ENCODE measurements around the gene RPLP2.

The RPLP2 gene

GRCh38 chr11:826836-827145, 17.0 kb downstream of the RPLP2 start:
- DNase-seq, result no peak

GRCh38 chr11:827146-827896, 17.6 kb downstream of the RPLP2 start:
- DNase-seq, result no peak

GRCh38 chr11:827897-828192, 18.1 kb downstream of the RPLP2 start, which contains the start of gene CRACR2B:
TSS of gene CRACR2B (plus strand) at chr11:827919. CDS start at chr11:828608, 689 bp downstream.
- DNase-seq, result no peak

GRCh38 chr11:828506-829175, 18.9 kb downstream of the RPLP2 start:
- no peak for DNase-seq

- DNase-seq, result no peak
These were observed 19.5 kb downstream of the RPLP2 start for GRCh38 chr11:829176-829846.

GRCh38 chr11:829847-830294, 20.1 kb downstream of the RPLP2 start:
- no peak for DNase-seq

- DNase-seq, result no peak
These were observed 20.7 kb downstream of the RPLP2 start for GRCh38 chr11:830295-831117.

GRCh38 chr11:831118-831864, 21.5 kb downstream of the RPLP2 start:
- DNase-seq, result no peak

GRCh38 chr11:831961-832528, 22.3 kb downstream of the RPLP2 start:
- DNase-seq, result no peak

- no peak for DNase-seq
These were observed 22.9 kb downstream of the RPLP2 start, which contains the start of gene CD151 for GRCh38 chr11:832529-833113. TSS of gene CD151 (plus strand) at chr11:832952. CDS start at chr11:836070, 3,118 bp downstream.

GRCh38 chr11:833114-833791, 23.5 kb downstream of the RPLP2 start:
- no peak for DNase-seq

- DNase-seq, result no peak
These were observed 24.1 kb downstream of the RPLP2 start for GRCh38 chr11:833849-834311.

GRCh38 chr11:834371-835316, 24.9 kb downstream of the RPLP2 start:
- no peak for DNase-seq

GRCh38 chr11:836274-836673, 26.5 kb downstream of the RPLP2 start:
- DNase-seq, result no peak

GRCh38 chr11:836700-837099, 26.9 kb downstream of the RPLP2 start:
- no peak for DNase-seq

- DNase-seq, result no peak
These were observed 27.6 kb downstream of the RPLP2 start for GRCh38 chr11:837189-837989.

- DNase-seq, result no peak
These were observed 28.2 kb downstream of the RPLP2 start for GRCh38 chr11:837990-838307.

- no peak for DNase-seq
These were observed 28.9 kb downstream of the RPLP2 start for GRCh38 chr11:838441-839279.

All from NCI-H1417 treated with DMSO at 0.1 percent for 48 hours (cell line).